ENCODE results near the gene TMEM201.

DNA sequence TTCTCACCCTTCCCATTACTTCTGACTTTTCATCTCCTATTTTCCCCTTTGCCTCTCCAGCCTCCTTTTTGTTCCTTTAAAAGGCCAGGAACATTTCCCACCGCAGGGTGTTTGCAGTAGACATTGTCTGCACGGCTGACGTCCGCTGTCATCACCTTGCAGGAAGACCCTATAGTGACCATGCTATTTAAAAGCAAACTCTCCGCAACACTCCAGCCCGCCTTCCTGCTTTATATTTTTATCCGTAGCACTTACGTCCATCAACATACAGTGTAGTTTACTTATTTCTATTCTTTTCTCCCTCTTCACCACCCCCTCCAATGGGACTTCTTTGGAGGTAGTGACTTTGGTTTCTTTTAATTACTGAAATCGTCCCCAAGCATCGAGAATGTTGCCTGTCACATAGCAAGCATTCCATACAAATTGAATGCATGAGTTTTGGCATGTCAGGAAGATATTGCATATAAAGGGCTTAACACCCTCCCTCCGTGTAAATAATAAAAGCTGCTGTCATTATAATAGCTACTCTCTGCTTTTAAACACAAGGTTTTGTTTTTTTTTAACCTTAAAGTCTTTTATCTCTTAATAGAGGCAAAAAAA lies 29.7 kb upstream of the TMEM201 start:
- TF ChIP-seq, protein P1, sequence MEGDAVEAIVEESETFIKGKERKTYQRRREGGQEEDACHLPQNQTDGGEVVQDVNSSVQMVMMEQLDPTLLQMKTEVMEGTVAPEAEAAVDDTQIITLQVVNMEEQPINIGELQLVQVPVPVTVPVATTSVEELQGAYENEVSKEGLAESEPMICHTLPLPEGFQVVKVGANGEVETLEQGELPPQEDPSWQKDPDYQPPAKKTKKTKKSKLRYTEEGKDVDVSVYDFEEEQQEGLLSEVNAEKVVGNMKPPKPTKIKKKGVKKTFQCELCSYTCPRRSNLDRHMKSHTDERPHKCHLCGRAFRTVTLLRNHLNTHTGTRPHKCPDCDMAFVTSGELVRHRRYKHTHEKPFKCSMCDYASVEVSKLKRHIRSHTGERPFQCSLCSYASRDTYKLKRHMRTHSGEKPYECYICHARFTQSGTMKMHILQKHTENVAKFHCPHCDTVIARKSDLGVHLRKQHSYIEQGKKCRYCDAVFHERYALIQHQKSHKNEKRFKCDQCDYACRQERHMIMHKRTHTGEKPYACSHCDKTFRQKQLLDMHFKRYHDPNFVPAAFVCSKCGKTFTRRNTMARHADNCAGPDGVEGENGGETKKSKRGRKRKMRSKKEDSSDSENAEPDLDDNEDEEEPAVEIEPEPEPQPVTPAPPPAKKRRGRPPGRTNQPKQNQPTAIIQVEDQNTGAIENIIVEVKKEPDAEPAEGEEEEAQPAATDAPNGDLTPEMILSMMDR (conservative IDR thresholded peaks at IDR 0.05; ENCODE audit: low read length): no peak; the same call in 1 of the 2 replicates
- no peak for TF ChIP-seq EZH2phosphoT487 (IDR thresholded peaks at IDR 0.05; ENCODE audit: borderline replicate concordance, low read depth, low read length)

Data from OCI-LY7 (cell line).